AG04450 (cell line): ENCODE data around the gene OR5AK2. TPM values are rescaled to one million over a fixed set of nuclear protein-coding genes. Genes with fewer than 3 reads are reported as not detected.
"Not testable (repeated sequence)": the region's sequence is repeated elsewhere in the genome, so short reads cannot be mapped to it uniquely, and the experiment has no call there.

Experiments
- CTCF ChIA-PET: fragments of 300-600, 350-600 bp; formaldehyde crosslinking; extraction: SDS; loops from one replicate; lab custom pipeline; 2022; ENCODE audit warnings: antibody characterized with exemption, inconsistent platforms; lab: Charles Lee
- POLR2A ChIA-PET: fragments of 350-600 bp; formaldehyde crosslinking; extraction: SDS; loops from one replicate; lab custom pipeline; 2021; ENCODE audit warnings: antibody characterized with exemption, inconsistent platforms; lab: Yijun Ruan, JAX
- DNase-seq: peaks from one replicate; pipeline ENCODE4 v3.0.0-alpha.2; 2011; ENCODE audit warnings: low read depth, low spot score
- H3K27ac ChIP-seq: one replicate; pipeline ENCODE4 v1.5.1; 2012; ENCODE audit warnings: low read depth, low read length, control low read depth
- H3K27me3 ChIP-seq: one replicate; pipeline ENCODE4 v1.6.0; 2012; ENCODE audit warnings: low read length; ENCODE audit not compliant: control insufficient read depth, insufficient read depth
- H3K4me3 ChIP-seq: 2 replicates; pipeline ENCODE4 v1.5.1; 2011; ENCODE audit warnings: mild to moderate bottlenecking, low read depth, low read length, control low read depth
- H3K9me3 ChIP-seq: 2 replicates; pipeline ENCODE4 v1.5.1; 2012; ENCODE audit warnings: low read length; ENCODE audit not compliant: control insufficient read depth, insufficient read depth
- CTCF ChIP-seq: IDR thresholded peaks from 2 replicates; pipeline ENCODE4 v1.5.1; 2011; ENCODE audit warnings: low read depth, low read length, control low read depth, inconsistent platforms
- polyA minus RNA-seq: library from RNA; depleted of rRNA, polyadenylated mRNA; stranded (reverse); fragments of >200 nt; gene quantifications from 2 replicates; pipeline ENCODE4 v1.2.3, GENCODE V29; 2011; rRNA and poly(A)+ RNA removed
- polyA plus RNA-seq: library from polyadenylated mRNA; depleted of rRNA; stranded (reverse); fragments of >200 nt; gene quantifications from 2 replicates; pipeline ENCODE4 v1.2.3, GENCODE V29; 2011; rRNA removed

The OR5AK2 gene, protein sequence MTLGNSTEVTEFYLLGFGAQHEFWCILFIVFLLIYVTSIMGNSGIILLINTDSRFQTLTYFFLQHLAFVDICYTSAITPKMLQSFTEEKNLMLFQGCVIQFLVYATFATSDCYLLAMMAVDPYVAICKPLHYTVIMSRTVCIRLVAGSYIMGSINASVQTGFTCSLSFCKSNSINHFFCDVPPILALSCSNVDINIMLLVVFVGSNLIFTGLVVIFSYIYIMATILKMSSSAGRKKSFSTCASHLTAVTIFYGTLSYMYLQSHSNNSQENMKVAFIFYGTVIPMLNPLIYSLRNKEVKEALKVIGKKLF
- not detected in 2 replicates for polyA plus RNA-seq
- polyA minus RNA-seq, result not detected in 2 replicates

GRCh38 chr11:56988614-56989013, at the start of gene OR5AK2:
Gene OR5AK2 (plus strand): TSS chr11:56988914. CDS start chr11:56988914, 0 bp downstream.
- H3K9me3 ChIP-seq, result no peaks in the 10 kb centered on the region
- H3K27ac ChIP-seq, result no peak within 1 kb of the TSS
- DNase-seq, result no peak
- CTCF ChIA-PET, result no interaction called here
- no peaks in the 10 kb centered on the region for H3K27me3 ChIP-seq
- TF ChIP-seq CTCF, result no peak
- H3K4me3 ChIP-seq, result no peak within 1 kb of the TSS
- POLR2A ChIA-PET, result no interaction called here

DNA sequence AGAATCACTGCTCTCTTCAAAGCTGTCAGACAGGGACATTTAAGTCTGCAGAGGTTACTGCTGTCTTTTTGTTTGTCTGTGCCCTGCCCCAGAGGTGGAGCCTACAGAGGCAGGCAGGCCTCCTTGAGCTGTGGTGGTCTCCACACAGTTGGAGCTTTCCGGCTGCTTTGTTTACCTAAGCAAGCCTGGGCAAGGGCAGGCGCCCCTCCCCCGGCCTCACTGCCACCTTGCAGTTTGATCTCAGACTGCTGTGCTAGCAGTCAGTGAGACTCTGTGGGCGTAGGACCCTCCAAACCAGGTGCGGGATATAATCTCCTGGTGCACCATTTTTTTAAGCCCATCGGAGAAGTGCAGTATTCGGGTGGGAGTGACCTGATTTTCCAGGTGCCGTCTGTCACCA, 43.2 kb upstream of the OR5AK2 start:
- DNase-seq, H3K4me3 ChIP-seq, POLR2A ChIA-PET, H3K27me3 ChIP-seq, H3K9me3 ChIP-seq, H3K27ac ChIP-seq: not testable (repeated sequence)
- CTCF ChIA-PET, result interaction anchor here (0.5 kb wide), 1 partner anchor 304 kb away, joined by 11 read pairs; no protein-coding TSS in a partner anchor

DNA sequence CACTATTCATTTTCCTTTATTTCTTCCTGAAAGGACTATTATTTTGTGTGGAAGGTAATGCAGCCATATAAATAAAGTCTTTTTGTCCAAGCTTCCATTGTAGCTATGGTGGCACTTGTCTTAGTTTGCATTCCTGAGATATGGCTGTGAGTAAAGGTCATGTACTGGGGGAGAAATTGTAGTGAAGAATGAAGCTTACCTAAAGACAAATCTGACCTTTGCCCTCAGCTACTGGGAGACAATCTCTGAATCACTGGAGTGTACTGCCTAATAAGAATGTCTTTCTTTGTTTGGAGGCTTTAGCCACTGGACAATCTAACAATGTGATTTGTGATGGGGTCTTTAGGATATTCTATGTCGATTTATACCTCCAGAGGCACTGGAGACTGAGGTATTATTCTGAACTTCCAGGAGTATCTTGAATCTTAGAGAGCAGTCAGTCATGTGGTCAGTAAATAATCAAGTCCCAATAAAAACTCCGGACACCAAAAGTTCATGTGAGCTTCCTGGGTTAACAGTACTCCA, 39.7 kb upstream of the OR5AK2 start:
- POLR2A ChIA-PET, result no interaction called here
- H3K4me3 ChIP-seq, result no peak overlapping the region
- CTCF ChIA-PET, result no interaction called here
- TF ChIP-seq CTCF, result no peak
- H3K27me3 ChIP-seq, result no peaks in the 10 kb centered on the region
- no peak overlapping the region for H3K27ac ChIP-seq
- H3K9me3 ChIP-seq, result peaks cover 8% of the 10 kb centered on the region; the same call in 1 of the 2 replicates
- DNase-seq, result no peak

DNA sequence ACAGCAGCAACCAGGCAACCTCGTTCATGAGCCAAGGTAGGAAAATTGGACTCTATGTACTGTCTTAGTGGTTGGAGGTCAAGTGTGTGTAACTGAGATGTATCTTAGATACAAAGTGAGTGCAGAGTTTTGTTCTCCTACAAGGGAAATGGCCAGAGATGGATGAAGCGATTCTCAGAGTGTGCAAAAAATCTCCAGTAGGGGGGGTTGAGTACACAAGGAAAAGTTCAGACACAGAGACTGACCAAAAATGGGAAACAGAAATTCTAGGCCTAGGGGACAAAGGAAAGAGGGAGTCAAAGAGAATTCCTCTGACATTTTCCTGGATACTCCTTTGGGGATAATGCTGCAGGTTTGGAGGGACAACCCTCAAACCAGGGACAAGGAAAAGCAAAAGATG, 38.2 kb upstream of the OR5AK2 start:
- Histone ChIP-seq H3K27me3 (no peaks in the 10 kb centered on the region), H3K27ac (no peak overlapping the region), H3K4me3 (no peak overlapping the region), H3K9me3 (peaks cover 7% of the 10 kb centered on the region; the same call in 1 of the 2 replicates)
- no peak for DNase-seq
- POLR2A ChIA-PET, result no interaction called here
- CTCF ChIA-PET, result no interaction called here
- TF ChIP-seq CTCF, result no peak

DNA sequence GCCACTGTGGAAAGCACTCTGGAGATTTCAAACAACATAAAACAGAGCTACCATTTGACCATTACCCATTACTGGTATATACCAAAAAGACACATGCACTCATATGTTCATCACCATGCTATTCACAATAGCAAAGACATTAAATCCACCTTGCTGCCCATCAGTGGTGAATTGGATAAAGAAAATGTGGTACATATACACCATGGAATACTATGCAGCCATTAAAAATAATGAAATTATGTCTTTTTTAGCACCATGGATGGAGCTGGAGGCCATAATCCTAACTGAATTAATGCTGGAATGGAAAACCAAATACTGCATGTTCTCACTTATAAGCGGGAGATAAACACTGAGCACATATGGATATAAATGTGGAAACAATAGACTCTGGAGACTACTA, 34.8 kb upstream of the OR5AK2 start:
- POLR2A ChIA-PET, DNase-seq, CTCF ChIA-PET, H3K9me3 ChIP-seq, H3K4me3 ChIP-seq, H3K27ac ChIP-seq, H3K27me3 ChIP-seq: not testable (repeated sequence)

DNA sequence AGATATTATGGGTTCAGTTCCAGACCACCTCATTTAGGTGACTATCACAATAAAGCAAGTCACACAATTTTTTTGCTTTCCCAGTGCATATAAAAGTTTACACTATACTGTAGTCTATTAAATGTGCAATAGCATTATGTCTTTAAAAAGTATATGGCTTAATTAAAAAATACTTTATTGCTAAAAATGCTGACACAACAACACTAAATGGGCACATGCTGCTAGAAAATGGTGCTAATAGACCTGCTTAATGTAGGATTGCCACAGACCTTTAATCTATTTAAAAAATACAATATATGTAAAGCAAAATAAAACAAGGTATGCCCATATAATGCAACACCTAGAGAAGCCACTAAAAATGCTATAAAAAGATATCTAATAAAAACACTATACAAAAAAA, 27.1 kb upstream of the OR5AK2 start:
- Histone ChIP-seq H3K4me3 (no peak overlapping the region), H3K9me3 (no peaks in the 10 kb centered on the region; the same call in 1 of the 2 replicates), H3K27ac (no peak overlapping the region), H3K27me3 (no peaks in the 10 kb centered on the region)
- POLR2A ChIA-PET, result no interaction called here
- no peak for TF ChIP-seq CTCF
- CTCF ChIA-PET, result no interaction called here
- DNase-seq, result no peak
